Stomach (tissue), 9 donors: ENCODE measurements around the gene TMEM190. TPM values are rescaled to one million over a fixed set of nuclear protein-coding genes. Genes with fewer than 3 reads are reported as not detected.
A peak's percentile ranks its signal among the peaks of the same experiment; 100 is the strongest.

Source experiments
- DNase-seq, 2 donors: peaks; one replicate each; pipeline versions ENCODE4 v3.0.0 to v3.0.0-alpha.2; 2013 to 2019
- H3K27ac ChIP-seq, 5 donors: fragments of 200-600 bp in 4 of 5; sonication (generic) in 4 of 5; one replicate each; pipeline ENCODE4 v1.5.1; 2013 to 2019; ENCODE audit warnings: mild to moderate bottlenecking in 1 of 5, moderate library complexity in 1 of 5
- H3K27me3 ChIP-seq, 3 donors: fragments of 200-600 bp; sonication (generic); one replicate each; pipeline ENCODE4 v1.5.1; 2017 to 2019; ENCODE audit warnings: mixed run types in 1 of 3
- H3K36me3 ChIP-seq, 4 donors: fragments of 200-600 bp; sonication (generic); 1 replicate in 3 of 4; 2 replicates in 1 of 4; pipeline ENCODE4 v1.5.1; 2016 to 2019
- H3K4me1 ChIP-seq, 4 donors: fragments of 200-600 bp; sonication (generic); one replicate each; pipeline ENCODE4 v1.5.1; 2016 to 2019
- H3K4me3 ChIP-seq, 4 donors: fragments of 200-600 bp; sonication (generic) in 3 of 4; one replicate each; pipeline ENCODE4 v1.5.1; 2016 to 2019; ENCODE audit warnings: mild to moderate bottlenecking in 1 of 4
- H3K9me3 ChIP-seq, 4 donors: fragments of 200-600 bp; sonication (generic); one replicate each; pipeline ENCODE4 v1.5.1; 2016 to 2019
- EP300 ChIP-seq: sonication (generic); formaldehyde crosslinking; IDR thresholded peaks from one replicate; pipeline ENCODE4 v1.6.1; 2017; ENCODE audit warnings: antibody characterized with exemption
- POLR2A ChIP-seq, 4 donors: fragments of 450-650 bp; IDR thresholded peaks; one replicate each; pipeline ENCODE4 v1.6.1; 2016; ENCODE audit warnings: antibody characterized with exemption in 4 of 4, control low read depth in 2 of 4, mild to moderate bottlenecking in 1 of 4, moderate library complexity in 1 of 4
- POLR2AphosphoS5 ChIP-seq, 3 donors: sonication (generic); formaldehyde crosslinking; IDR thresholded peaks; one replicate each; pipeline ENCODE4 v1.6.1; 2016; ENCODE audit warnings: antibody characterized with exemption in 3 of 3
- WGBS, 5 donors: extraction: QIAGEN DNeasy Blood & Tissue Kit in 3 of 5; methylation state at CpG; one replicate each; pipeline versions ENCODE4 v1.1.5 to v1.1.7; 2013 to 2018; 5-methylcytosine and 5-hydroxymethylcytosine counted together
- intact Hi-C: fragments of 100-400 bp; cut with DNase I; formaldehyde crosslinking; loops from one replicate; pipeline ENCODE4 v1.15.1; 2023; ENCODE audit warnings: low total_unique reads
- polyA plus RNA-seq, 3 donors: library from polyadenylated mRNA; stranded (reverse); fragments of 200-250 nt; gene quantifications; one replicate each; pipeline ENCODE4 v1.2.3, GENCODE V29; 2013
- total RNA-seq, 5 donors: library from RNA; depleted of rRNA; stranded (reverse); fragments of >200 nt; gene quantifications; one replicate each; pipeline versions ENCODE4 v1.1.0 to v1.2.3, GENCODE V29; 2014 to 2016
- TF ChIP-seq, protein P1 (sequence below), 7 experiments: fragments of 450-650 bp in 4 of 7; fragments of 200-600 bp in 3 of 7; sonication (generic) in 3 of 7; IDR thresholded peaks; one replicate each; pipeline ENCODE4 v1.5.1; 2016 to 2019; ENCODE audit warnings: antibody characterized with exemption in 7 of 7, control low read depth in 2 of 7, mild to moderate bottlenecking in 1 of 7
- donor health status: healthy with polysubstance abuse.
- donor health status: Bipolar disorder and iron deficiency.
- donor health status: healthy.

TMEM190 gene
- total and polyA plus RNA-seq, 8 donors, result 0.68 to 1.3 TPM; not detected in 6

DNA sequence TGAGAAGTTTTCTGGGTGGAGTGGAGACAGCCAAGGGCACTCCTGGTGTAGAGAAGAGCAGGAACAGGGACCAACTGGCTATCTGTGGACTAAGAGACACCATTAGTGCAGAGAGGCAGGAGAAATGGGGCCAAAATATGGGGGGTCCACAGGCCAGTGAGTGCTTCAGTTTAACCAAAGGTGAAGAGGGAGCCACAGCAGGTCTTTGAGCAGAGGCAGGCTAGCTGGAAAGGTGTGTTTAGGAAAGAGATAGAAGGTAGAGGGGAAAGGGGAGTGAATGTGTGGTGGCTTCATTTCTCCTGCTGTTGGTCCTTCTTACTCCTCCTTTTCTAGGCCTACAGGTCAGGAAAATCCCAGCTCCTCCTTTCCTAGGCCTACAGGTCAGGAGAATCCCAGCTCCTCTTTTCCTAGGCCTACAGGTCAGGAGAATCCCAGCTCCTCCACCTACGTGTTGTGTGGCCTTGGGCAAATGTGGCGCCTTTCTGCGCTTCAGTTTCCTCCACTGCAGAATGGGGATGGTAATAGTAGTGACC, 6.0 kb downstream of the TMEM190 start:
- DNase-seq, result no peak
- Histone ChIP-seq H3K27ac (no peak overlapping the region), H3K9me3 (no peaks in the 10 kb centered on the region), H3K36me3 (peaks cover 5 to 11% (median 7%) of the 10 kb centered on the region in 4 donors), H3K4me3 (peak overlapping the region in 1 of 4 donors; percentile 90), H3K27me3 (peaks cover 0 to 10% (median 5%) of the 10 kb centered on the region in 3 donors), H3K4me1 (peaks cover 29 to 45% (median 40%) of the 10 kb centered on the region in 4 donors)
- TF ChIP-seq, protein P1, sequence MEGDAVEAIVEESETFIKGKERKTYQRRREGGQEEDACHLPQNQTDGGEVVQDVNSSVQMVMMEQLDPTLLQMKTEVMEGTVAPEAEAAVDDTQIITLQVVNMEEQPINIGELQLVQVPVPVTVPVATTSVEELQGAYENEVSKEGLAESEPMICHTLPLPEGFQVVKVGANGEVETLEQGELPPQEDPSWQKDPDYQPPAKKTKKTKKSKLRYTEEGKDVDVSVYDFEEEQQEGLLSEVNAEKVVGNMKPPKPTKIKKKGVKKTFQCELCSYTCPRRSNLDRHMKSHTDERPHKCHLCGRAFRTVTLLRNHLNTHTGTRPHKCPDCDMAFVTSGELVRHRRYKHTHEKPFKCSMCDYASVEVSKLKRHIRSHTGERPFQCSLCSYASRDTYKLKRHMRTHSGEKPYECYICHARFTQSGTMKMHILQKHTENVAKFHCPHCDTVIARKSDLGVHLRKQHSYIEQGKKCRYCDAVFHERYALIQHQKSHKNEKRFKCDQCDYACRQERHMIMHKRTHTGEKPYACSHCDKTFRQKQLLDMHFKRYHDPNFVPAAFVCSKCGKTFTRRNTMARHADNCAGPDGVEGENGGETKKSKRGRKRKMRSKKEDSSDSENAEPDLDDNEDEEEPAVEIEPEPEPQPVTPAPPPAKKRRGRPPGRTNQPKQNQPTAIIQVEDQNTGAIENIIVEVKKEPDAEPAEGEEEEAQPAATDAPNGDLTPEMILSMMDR (IDR thresholded peaks at IDR 0.05), result no peak
- TF ChIP-seq POLR2AphosphoS5 (IDR thresholded peaks at IDR 0.05) (no peak), EP300 (no peak), POLR2A (IDR thresholded peaks at IDR 0.05) (no peak)
- intact Hi-C loops, result no loop called here
- 97 to 100% (median 100%) methylated on average over 3 of the region's 3 CpGs for WGBS, 5 donors

DNA sequence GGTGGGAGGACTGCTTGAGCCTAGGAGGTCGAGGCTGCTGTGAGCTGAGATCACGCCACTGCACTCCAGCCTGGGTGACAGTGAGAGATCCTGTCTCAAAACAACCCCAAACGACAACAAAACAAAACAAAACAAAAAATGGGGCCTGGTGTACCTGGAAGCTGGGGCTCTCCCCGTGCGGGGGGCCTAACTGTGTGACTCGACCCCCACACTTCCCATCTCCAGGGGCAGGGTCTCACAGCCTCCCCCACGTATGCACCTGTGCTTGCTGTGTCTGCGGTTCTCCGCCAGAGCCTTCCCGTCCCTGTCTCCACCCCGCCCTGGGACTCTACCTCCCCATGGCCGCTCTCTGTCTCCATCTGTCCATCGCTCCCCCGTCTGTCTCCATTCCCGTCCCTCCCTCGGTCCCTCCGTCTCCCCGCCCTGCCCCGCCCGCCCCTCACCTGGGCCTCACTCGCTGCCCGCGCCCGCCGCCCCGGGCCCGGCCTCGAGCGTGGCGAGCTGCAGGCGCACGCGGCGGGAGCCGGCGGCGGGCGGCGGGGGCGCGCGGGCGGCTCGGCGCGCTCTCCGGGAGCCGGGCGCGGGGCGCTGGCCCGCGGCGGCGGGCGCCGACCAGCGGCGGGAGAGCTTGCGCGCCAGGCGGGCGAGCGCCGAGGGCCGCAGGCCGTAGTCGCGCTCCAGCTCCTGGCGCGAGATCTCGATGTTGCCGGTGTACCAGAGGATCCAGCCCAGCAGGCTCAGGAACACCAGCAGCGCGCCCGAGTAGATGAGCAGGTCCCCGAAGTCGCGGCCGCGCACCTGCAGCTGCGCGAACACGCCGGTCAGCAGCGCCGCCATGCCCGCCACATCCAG, 6.9 kb downstream of the TMEM190 start:
- Histone ChIP-seq H3K27ac (peak overlapping the region; percentile 89 to 97 (median 93)), H3K27me3 (peaks cover 0 to 1% (median 0%) of the 10 kb centered on the region in 3 donors), H3K4me3 (peak overlapping the region; percentile 79 to 90 (median 88)), H3K4me1 (peaks cover 38 to 49% (median 46%) of the 10 kb centered on the region in 4 donors), H3K36me3 (peaks cover 14 to 20% (median 16%) of the 10 kb centered on the region in 4 donors), H3K9me3 (no peaks in the 10 kb centered on the region)
- DNase-seq, result peak; percentile 58 to 89
- WGBS, 5 donors, result 4 to 12% (median 5%) methylated on average over 31 to 88 of the region's 88 CpGs
- intact Hi-C loops, result no loop called here
- TF ChIP-seq, protein P1 (IDR thresholded peaks at IDR 0.05), result peak in 2 of 7 experiments; percentile 15 to 33
- TF ChIP-seq POLR2A (IDR thresholded peaks at IDR 0.05), result no peak

DNA sequence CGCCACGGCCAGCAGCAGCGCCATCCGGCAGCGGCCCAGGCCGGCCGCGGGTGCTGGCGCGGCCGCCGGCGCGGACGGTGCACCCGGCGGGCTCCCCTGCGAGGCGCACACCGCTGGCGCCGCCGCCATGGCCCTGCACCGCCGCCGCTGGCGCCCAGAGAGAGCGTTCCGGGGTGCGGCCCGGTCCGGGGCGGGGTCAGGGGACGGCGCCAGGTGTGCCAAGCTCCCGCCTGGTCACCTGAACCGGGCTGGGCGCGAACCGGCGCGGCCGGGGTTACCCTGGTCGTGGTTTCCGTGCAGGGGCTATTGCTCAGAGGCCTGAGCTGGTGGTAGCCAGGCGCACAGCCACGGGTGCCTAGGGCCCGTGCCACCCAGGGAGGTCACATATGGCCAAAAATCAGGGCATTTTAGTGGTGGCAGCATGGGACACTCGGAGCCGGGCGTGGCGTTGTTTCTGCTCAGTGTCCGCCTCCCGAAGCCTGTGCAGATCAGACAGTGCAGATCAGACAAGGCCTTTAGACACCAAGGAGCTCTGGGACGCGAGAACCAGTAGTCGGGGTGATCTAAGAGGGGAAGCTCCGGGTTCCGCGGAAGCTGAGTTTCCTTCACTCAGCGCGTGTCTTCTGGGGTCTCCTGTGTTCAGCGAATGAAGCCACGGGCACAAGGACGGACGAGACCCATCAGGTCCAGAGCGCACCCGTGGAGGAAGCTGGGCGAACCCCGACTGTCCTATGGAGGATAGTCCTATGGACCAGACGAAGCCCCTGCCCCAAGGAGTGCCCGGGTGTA, 7.7 kb downstream of the TMEM190 start, which contains the start of gene TMEM238:
TMEM238 (minus strand) TSS at position 162 of the 789 bp plus-strand sequence; CDS start at position 129, 33 bp downstream.
- Histone ChIP-seq H3K27ac (peak within 1 kb of the TSS; percentile 89 to 97 (median 93)), H3K4me3 (peak within 1 kb of the TSS; percentile 79 to 90 (median 88)), H3K36me3 (peaks cover 22 to 29% (median 23%) of the 10 kb centered on the region in 4 donors), H3K9me3 (no peaks in the 10 kb centered on the region), H3K27me3 (no peaks in the 10 kb centered on the region), H3K4me1 (peaks cover 43 to 57% (median 53%) of the 10 kb centered on the region in 4 donors)
- WGBS, 5 donors, result 8 to 21% (median 12%) methylated on average over 45 to 72 of the region's 72 CpGs
- TF ChIP-seq, protein P1 (IDR thresholded peaks at IDR 0.05), result no peak
- TF ChIP-seq POLR2A (IDR thresholded peaks at IDR 0.05), result no peak
- TF ChIP-seq EP300, result no peak
- TF ChIP-seq POLR2AphosphoS5 (IDR thresholded peaks at IDR 0.05), result peak in 2 of 3 donors; percentile 34 to 50
- intact Hi-C loops, result no loop called here
- DNase-seq, result peak; percentile 82 to 83
